ENCODE data around the gene ARHGEF17. TPM values are rescaled to one million over a fixed set of nuclear protein-coding genes. Genes with fewer than 3 reads are reported as not detected.

ARHGEF17 gene
- total and polyA plus RNA-seq, 2 experiments from 2014 or later, result 15.3 to 23.5 TPM

GRCh38 chr11:73322382-73323306, 14.6 kb downstream of the ARHGEF17 start:
- Histone ChIP-seq H3K9me2 (ENCODE audit: insufficient read depth) (no peaks in the 10 kb centered on the region), H3F3A (ENCODE audit: insufficient read depth) (peaks cover 42% of the 10 kb centered on the region), H2AFZ (no peak overlapping the region), H3K79me2 (ENCODE audit: insufficient read depth) (peaks cover 100% of the 10 kb centered on the region), H4K20me1 (ENCODE audit: insufficient read depth) (peaks cover 6% of the 10 kb centered on the region; the same call in 1 of the 2 replicates), H3K27ac (peak overlapping the region; percentile 74), H3K36me3 (ENCODE audit: low read depth) (no peaks in the 10 kb centered on the region), H3K4me3 (no peak overlapping the region), H3K4me1 (ENCODE audit: insufficient read depth) (peaks cover 71% of the 10 kb centered on the region), H3K27me3 (replicated peaks; ENCODE audit: insufficient read depth) (no peaks in the 10 kb centered on the region), H3K9me3 (ENCODE audit: low read depth) (no peaks in the 10 kb centered on the region), H3K4me2 (ENCODE audit: unreplicated experiment) (peak overlapping the region; percentile 55), H3K9ac (peak overlapping the region; percentile 59)
- DNase-seq, result peak; percentile 61
- WGBS, 2 experiments (ENCODE audit: low coverage in 1 of 2, low lambda C conversion rate in 2 of 2, missing lambda C conversion rate in 2 of 2), result 66 to 73% methylated on average over 7 of the region's 7 CpGs
- TF ChIP-seq EZH2phosphoT487 (IDR thresholded peaks at IDR 0.05; ENCODE audit: insufficient read depth, low read depth), result no peak
- no peak for TF ChIP-seq EZH2 (IDR thresholded peaks at IDR 0.05; ENCODE audit: insufficient read depth, poor library complexity, severe bottlenecking)
- in situ Hi-C loops (cut with MboI), result no loop called here

- no peaks in the 10 kb centered on the region for H3K9me3 ChIP-seq (ENCODE audit: low read depth)
- H3K4me1 ChIP-seq (ENCODE audit: insufficient read depth), result peaks cover 74% of the 10 kb centered on the region
- peaks cover 3% of the 10 kb centered on the region; the same call in 1 of the 2 replicates for H4K20me1 ChIP-seq (ENCODE audit: insufficient read depth)
- H3K4me2 ChIP-seq (ENCODE audit: unreplicated experiment), result peak overlapping the region; percentile 55
- peaks cover 100% of the 10 kb centered on the region for H3K79me2 ChIP-seq (ENCODE audit: insufficient read depth)
- WGBS, 2 experiments (ENCODE audit: low coverage in 1 of 2, low lambda C conversion rate in 2 of 2, missing lambda C conversion rate in 2 of 2), result 10 to 17% methylated on average over 12 to 14 of the region's 14 CpGs
- no peaks in the 10 kb centered on the region for H3K9me2 ChIP-seq (ENCODE audit: insufficient read depth)
- peak; percentile 87 for DNase-seq
- peak overlapping the region; percentile 29; the same call in 1 of the 2 replicates for H3K4me3 ChIP-seq
- H3K27ac ChIP-seq, result peak overlapping the region; percentile 74
- in situ Hi-C loops (cut with MboI), result no loop called here
- no peak overlapping the region for H2AFZ ChIP-seq
- H3K36me3 ChIP-seq (ENCODE audit: low read depth), result no peaks in the 10 kb centered on the region
- H3K27me3 ChIP-seq (replicated peaks; ENCODE audit: insufficient read depth), result no peaks in the 10 kb centered on the region
- peaks cover 45% of the 10 kb centered on the region for H3F3A ChIP-seq (ENCODE audit: insufficient read depth)
- H3K9ac ChIP-seq, result peak overlapping the region; percentile 59
- TF ChIP-seq EZH2 (IDR thresholded peaks at IDR 0.05; ENCODE audit: insufficient read depth, poor library complexity, severe bottlenecking) (no peak), EZH2phosphoT487 (IDR thresholded peaks at IDR 0.05; ENCODE audit: insufficient read depth, low read depth) (no peak)
These were observed 15.4 kb downstream of the ARHGEF17 start for GRCh38 chr11:73323464-73323863.

GRCh38 chr11:73324116-73324515, 16.0 kb downstream of the ARHGEF17 start:
- Histone ChIP-seq H3K9me2 (ENCODE audit: insufficient read depth) (no peaks in the 10 kb centered on the region), H3K36me3 (ENCODE audit: low read depth) (no peaks in the 10 kb centered on the region), H3K79me2 (ENCODE audit: insufficient read depth) (peaks cover 100% of the 10 kb centered on the region), H3F3A (ENCODE audit: insufficient read depth) (peaks cover 45% of the 10 kb centered on the region), H3K4me2 (ENCODE audit: unreplicated experiment) (peak overlapping the region; percentile 55), H3K4me3 (peak overlapping the region; percentile 29; the same call in 1 of the 2 replicates), H3K27ac (peak overlapping the region; percentile 74), H3K9me3 (ENCODE audit: low read depth) (no peaks in the 10 kb centered on the region), H3K4me1 (ENCODE audit: insufficient read depth) (peaks cover 74% of the 10 kb centered on the region), H2AFZ (no peak overlapping the region), H4K20me1 (ENCODE audit: insufficient read depth) (no peaks in the 10 kb centered on the region; the same call in 1 of the 2 replicates), H3K27me3 (replicated peaks; ENCODE audit: insufficient read depth) (no peaks in the 10 kb centered on the region), H3K9ac (peak overlapping the region; percentile 59)
- TF ChIP-seq EZH2phosphoT487 (IDR thresholded peaks at IDR 0.05; ENCODE audit: insufficient read depth, low read depth) (no peak), EZH2 (IDR thresholded peaks at IDR 0.05; ENCODE audit: insufficient read depth, poor library complexity, severe bottlenecking) (no peak)
- WGBS, 2 experiments (ENCODE audit: low coverage in 1 of 2, low lambda C conversion rate in 2 of 2, missing lambda C conversion rate in 2 of 2), result 82 to 84% methylated on average over 9 of the region's 9 CpGs
- in situ Hi-C loops (cut with MboI), result no loop called here
- DNase-seq, result no peak

GRCh38 chr11:73324665-73325035, 16.6 kb downstream of the ARHGEF17 start:
- no peak overlapping the region for H3K4me3 ChIP-seq
- TF ChIP-seq EZH2 (IDR thresholded peaks at IDR 0.05; ENCODE audit: insufficient read depth, poor library complexity, severe bottlenecking) (no peak), EZH2phosphoT487 (IDR thresholded peaks at IDR 0.05; ENCODE audit: insufficient read depth, low read depth) (no peak)
- peak overlapping the region; percentile 59 for H3K9ac ChIP-seq
- peak overlapping the region; percentile 55 for H3K4me2 ChIP-seq (ENCODE audit: unreplicated experiment)
- in situ Hi-C loops (cut with MboI), result no loop called here
- WGBS, 2 experiments (ENCODE audit: low coverage in 1 of 2, low lambda C conversion rate in 2 of 2, missing lambda C conversion rate in 2 of 2), result 98 to 100% methylated on average over 2 of the region's 2 CpGs
- H3K79me2 ChIP-seq (ENCODE audit: insufficient read depth), result peaks cover 99% of the 10 kb centered on the region
- H4K20me1 ChIP-seq (ENCODE audit: insufficient read depth), result peaks cover under 1% of the 10 kb centered on the region; the same call in 1 of the 2 replicates
- H3K9me3 ChIP-seq (ENCODE audit: low read depth), result no peaks in the 10 kb centered on the region
- H3K36me3 ChIP-seq (ENCODE audit: low read depth), result no peaks in the 10 kb centered on the region
- H3F3A ChIP-seq (ENCODE audit: insufficient read depth), result peaks cover 44% of the 10 kb centered on the region
- H3K4me1 ChIP-seq (ENCODE audit: insufficient read depth), result peaks cover 74% of the 10 kb centered on the region
- peak overlapping the region; percentile 74; the same call in 1 of the 2 replicates for H3K27ac ChIP-seq
- no peak for DNase-seq
- H2AFZ ChIP-seq, result no peak overlapping the region
- no peaks in the 10 kb centered on the region for H3K27me3 ChIP-seq (replicated peaks; ENCODE audit: insufficient read depth)
- H3K9me2 ChIP-seq (ENCODE audit: insufficient read depth), result no peaks in the 10 kb centered on the region

Data from GM23248 (cell line).